Esophagus muscularis mucosa (tissue), 3 donors: Measurements from ENCODE around the gene RND1.

Experiments used
- POLR2A ChIP-seq: fragments of 450-650 bp; IDR thresholded peaks from one replicate; pipeline ENCODE4 v1.6.1; 2017; ENCODE audit warnings: antibody characterized with exemption, moderate library complexity, mild to moderate bottlenecking, low read depth
- POLR2AphosphoS5 ChIP-seq, 2 donors: sonication (generic); formaldehyde crosslinking; IDR thresholded peaks; one replicate each; pipeline ENCODE4 v1.6.1; 2017; ENCODE audit warnings: antibody characterized with exemption in 2 of 2
- TF ChIP-seq, protein P1 (sequence below), 3 experiments: fragments of 200-600 bp in 2 of 3; fragments of 450-650 bp in 1 of 3; sonication (generic) in 2 of 3; IDR thresholded peaks; one replicate each; pipeline ENCODE4 v1.5.1; 2017 to 2019; ENCODE audit warnings: antibody characterized with exemption in 3 of 3, mild to moderate bottlenecking in 2 of 3, moderate library complexity in 1 of 3

- TF ChIP-seq, protein P1, sequence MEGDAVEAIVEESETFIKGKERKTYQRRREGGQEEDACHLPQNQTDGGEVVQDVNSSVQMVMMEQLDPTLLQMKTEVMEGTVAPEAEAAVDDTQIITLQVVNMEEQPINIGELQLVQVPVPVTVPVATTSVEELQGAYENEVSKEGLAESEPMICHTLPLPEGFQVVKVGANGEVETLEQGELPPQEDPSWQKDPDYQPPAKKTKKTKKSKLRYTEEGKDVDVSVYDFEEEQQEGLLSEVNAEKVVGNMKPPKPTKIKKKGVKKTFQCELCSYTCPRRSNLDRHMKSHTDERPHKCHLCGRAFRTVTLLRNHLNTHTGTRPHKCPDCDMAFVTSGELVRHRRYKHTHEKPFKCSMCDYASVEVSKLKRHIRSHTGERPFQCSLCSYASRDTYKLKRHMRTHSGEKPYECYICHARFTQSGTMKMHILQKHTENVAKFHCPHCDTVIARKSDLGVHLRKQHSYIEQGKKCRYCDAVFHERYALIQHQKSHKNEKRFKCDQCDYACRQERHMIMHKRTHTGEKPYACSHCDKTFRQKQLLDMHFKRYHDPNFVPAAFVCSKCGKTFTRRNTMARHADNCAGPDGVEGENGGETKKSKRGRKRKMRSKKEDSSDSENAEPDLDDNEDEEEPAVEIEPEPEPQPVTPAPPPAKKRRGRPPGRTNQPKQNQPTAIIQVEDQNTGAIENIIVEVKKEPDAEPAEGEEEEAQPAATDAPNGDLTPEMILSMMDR (IDR thresholded peaks at IDR 0.05): no peak
- TF ChIP-seq POLR2A (no peak), POLR2AphosphoS5 (IDR thresholded peaks at IDR 0.05) (no peak)
These were observed 6.1 kb downstream of the RND1 start for GRCh38 chr12:48859607-48860006.
